GM21529 (cell line): ENCODE data around the gene TNS3.
A peak's percentile ranks its signal among the peaks of the same experiment; 100 is the strongest.

Experiments used
- ATAC-seq: cut with Tn5 transposase; IDR thresholded peaks from one replicate; pipeline ENCODE4 v1.9.1; 2021; ENCODE audit not compliant: unreplicated experiment

TNS3 gene

DNA sequence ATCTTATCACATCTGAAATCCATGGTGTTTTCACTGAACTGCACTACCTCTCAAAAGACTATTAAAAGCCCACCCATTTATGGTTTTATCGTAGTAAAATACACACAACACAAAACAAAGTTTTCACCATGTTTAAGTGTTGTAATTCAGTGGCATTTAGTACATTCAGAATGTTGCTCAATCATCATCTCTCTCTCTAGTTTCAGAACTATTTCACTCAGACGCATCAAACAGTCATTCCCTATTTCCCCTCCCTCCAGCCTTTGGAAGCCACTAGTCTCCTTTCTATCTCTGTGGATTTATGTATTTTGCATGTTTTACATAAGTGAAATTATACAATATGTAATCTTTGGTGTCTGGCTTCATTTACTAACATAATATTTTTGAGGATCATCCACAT, 332.6 kb downstream of the TNS3 start:
- ATAC-seq: no peak

DNA sequence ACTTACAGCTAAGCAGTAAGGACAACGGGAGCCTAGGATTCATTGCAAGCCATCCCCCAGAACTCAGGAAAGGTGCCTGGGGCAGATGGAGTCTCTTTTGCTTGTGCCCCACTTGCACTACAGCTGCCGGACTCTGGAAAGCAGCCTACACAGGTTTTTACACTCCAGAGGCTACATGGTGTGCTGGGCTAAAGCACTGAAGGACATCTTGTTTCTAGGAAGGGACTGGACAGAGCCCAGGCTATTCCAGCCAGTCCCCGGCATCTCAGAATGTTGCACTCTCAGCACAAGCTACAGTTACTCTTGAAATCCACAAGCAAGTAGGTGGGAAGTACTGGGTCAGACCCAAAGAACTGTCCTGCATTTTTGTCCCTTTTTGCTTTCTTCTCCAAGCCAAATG, 333.1 kb downstream of the TNS3 start:
- no peak for ATAC-seq

- no peak for ATAC-seq
Observed at GRCh38 chr7:47247132-47247531, 334.8 kb downstream of the TNS3 start.

- no peak for ATAC-seq
Observed at GRCh38 chr7:47244692-47245091, 337.2 kb downstream of the TNS3 start.

DNA sequence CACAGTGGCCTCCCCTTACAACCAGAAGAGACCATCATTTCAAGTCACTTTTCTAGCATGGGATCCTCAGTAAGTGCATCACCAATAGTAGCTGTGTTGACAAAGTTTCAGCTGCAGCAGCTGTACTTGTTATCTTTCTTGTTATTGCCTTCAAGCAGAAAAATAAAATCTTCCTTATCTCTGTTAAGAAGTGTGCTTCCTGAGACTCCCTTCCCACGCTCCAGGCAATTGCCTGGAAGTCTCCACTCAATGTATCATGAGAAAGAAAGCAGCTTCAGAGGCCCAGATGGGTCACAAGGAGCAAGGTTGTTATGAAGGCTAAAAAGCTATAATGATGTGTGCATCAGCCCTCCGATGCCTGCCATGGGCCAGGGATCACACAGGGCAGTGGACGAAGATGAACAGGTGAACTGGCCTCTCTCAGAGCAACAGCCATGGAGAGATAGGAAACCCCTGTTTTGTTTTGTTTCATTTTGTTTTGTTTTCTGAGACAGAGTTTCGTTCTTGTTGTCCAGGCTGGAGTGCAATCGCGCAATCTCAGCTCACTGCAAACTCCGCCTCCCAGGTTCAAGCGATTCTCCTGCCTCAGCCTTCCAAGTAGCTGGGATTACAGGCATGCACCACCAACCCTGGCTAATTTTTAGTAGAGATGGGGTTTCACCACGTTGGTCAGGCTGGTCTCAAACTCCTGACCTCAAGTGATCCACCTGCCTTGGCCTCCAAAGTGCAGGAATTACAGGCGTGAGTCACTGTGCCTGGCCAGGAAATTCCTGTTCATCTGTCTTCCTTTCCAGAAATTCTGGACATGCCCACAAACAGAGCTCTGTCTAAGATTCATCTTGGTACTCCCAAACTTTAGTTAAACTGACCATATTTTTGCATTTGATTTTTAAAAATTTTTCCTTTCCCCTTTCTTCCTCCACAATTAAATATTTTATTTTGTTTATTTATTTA, 340.5 kb downstream of the TNS3 start:
- ATAC-seq: no peak

DNA sequence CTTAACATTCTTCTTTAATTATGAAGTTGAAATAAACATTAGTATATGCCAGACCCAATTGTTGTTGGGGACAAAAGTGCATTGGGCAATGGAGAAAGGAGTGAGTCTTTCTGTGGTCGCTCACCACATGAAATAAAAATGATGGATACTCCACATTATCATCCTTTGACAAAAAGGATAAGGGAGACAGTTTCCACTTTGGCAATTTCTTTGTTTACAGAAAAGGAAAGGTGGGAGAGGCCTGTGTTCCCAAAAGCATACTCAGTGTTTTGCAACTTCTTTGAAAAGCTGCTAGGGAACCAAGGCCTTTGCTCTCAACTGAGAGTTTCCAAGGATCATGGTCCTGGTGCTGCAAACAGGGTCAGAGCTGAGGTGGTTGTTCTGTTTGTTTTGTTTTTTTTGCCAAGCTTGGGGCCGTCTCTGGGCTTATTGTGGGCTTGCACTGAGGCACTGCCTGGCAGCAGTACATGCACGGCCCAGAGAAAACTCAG, 341.9 kb downstream of the TNS3 start:
- ATAC-seq: no peak

- no peak for ATAC-seq
Observed at GRCh38 chr7:47239034-47239433, 342.9 kb downstream of the TNS3 start.

DNA sequence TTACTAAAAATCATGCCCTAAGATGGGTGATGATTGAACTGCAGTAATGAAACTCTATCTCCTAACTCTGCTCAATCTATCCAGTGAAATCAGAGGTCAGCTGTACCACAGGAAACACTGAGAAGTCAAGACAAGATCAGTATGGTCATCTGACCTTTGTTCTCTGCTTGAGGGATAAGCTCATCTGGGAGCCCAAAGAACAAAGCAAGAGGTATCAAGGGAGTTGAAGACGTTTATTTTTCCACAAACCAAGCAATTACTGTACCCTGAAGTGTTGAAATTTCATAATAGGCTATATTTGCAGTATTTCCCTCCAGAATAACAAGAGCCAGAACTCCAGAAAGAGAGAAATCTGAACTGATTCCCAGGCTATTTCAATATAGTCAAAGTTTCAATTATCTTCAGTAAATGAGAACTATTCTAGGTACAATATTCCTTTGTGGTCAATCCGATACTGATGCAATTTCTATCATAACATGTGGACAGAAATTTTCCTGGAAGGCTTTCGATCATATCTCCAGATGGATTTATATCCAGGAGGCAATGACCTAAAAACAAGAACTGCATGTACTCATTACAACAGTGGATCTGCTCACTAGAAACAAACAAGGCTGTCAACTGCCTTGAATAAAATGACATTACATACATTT, 345.3 kb downstream of the TNS3 start:
- no peak for ATAC-seq

GRCh38 chr7:47233996-47234395, 347.9 kb downstream of the TNS3 start:
- ATAC-seq: no peak

- ATAC-seq: no peak
Observed at GRCh38 chr7:47232751-47233412, 349.0 kb downstream of the TNS3 start.

- no peak for ATAC-seq
Observed at GRCh38 chr7:47231627-47232026, 350.3 kb downstream of the TNS3 start.

DNA sequence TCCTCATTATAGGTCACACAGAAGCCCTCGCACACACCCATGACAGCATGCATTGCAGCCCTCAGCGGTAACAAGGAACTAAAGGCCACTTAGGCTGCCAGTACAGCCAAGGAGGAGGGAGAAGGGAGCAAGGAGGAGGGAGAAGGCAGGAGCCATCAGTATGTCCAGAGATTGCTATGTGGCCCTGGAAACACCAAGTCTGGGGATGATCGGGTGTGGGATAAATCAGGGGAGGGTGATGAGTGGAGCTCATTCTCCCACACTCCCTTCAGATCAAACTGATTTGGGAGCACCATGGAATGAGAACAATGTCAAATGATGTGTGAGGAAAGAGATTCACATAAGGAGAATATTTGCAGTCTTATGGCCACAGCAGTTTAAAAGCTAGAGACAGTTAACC, 350.9 kb downstream of the TNS3 start:
- no peak for ATAC-seq

DNA sequence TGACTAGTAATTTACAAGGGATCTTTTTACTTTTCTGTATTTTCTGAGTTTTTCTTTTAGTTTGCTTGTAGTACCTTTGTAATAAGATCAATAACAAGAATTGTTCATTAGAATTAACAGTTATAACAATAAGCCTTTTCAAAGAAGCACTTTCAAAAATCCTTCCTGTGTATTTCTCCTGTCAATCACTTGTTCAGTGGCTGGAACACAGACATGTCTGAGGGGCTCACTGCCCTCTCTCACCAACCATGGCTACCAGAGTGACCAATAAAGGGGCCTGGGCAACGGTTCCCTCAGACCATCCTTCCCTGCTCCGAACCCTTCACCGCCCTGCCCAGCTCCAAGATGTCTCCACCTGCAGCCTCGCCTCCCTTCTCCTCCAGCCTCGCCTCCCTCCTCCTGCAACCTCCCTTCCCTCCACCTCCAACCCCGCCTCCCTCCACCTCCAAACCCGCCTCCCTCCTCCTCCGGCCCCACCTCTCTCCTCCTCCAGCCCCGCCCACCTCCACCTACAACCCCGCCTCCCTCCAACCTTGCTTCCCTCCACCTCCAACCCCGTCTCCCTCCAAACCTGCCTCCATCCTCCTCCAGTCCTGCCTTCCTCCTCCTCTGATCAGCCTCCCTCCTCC, 353.4 kb downstream of the TNS3 start:
- no peak for ATAC-seq

DNA sequence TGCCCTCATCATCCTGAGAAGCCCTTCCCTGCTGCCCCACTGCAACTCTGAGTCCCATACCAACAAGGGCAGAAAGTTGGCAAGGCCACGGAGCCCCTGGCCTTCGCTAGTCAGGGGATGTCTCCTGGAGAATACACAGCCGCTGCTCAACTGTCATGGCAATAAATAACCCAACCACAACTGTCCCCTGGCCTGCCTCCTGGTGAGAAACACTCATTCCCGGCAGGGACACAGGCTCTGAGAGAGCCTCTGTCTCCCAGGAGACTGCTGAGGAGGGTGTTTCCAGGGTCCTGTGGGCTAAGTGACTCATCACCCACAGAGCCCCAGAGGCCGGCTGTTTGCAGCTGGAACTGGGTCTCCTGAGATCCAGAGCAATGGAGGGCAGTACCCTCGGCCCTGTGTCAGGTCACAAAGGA, 354.1 kb downstream of the TNS3 start:
- peak; percentile 82 for ATAC-seq

- no peak for ATAC-seq
Observed at GRCh38 chr7:47226696-47227095, 355.2 kb downstream of the TNS3 start.

GRCh38 chr7:47225387-47226131, 356.4 kb downstream of the TNS3 start:
- peak; percentile 37 for ATAC-seq
